ENCODE results near the gene TEAD4.

TEAD4 gene

GRCh38 chr12:3003357-3003992, 44.3 kb downstream of the TEAD4 start:
- no peak for DNase-seq

GRCh38 chr12:3004655-3005565, 45.7 kb downstream of the TEAD4 start:
- peak; percentile 9 for DNase-seq

- DNase-seq, result no peak
Measured at GRCh38 chr12:3005736-3006135, 46.5 kb downstream of the TEAD4 start.

- no peak for DNase-seq
Measured at GRCh38 chr12:3009780-3010179, 50.6 kb downstream of the TEAD4 start.

- no peak for DNase-seq
Measured at GRCh38 chr12:3010214-3010930, 51.2 kb downstream of the TEAD4 start.

- DNase-seq, result no peak
Measured at GRCh38 chr12:3012786-3013185, 53.6 kb downstream of the TEAD4 start.

GRCh38 chr12:3014641-3015040, 55.4 kb downstream of the TEAD4 start:
- peak; percentile 13 for DNase-seq

GRCh38 chr12:3015356-3015755, 56.2 kb downstream of the TEAD4 start:
- DNase-seq, result no peak

GRCh38 chr12:3016191-3016590, 57.0 kb downstream of the TEAD4 start:
- no peak for DNase-seq

GRCh38 chr12:3017281-3017680, 58.1 kb downstream of the TEAD4 start:
- no peak for DNase-seq

GRCh38 chr12:3018284-3019004, 59.2 kb downstream of the TEAD4 start:
- no peak for DNase-seq

- no peak for DNase-seq
Measured at GRCh38 chr12:3019005-3019680, 59.9 kb downstream of the TEAD4 start.

- no peak for DNase-seq
Measured at GRCh38 chr12:3020399-3020798, 61.2 kb downstream of the TEAD4 start.

- DNase-seq, result no peak
Measured at GRCh38 chr12:3020850-3021435, 61.7 kb downstream of the TEAD4 start.

GRCh38 chr12:3022411-3022810, 63.2 kb downstream of the TEAD4 start:
- DNase-seq, result no peak

GRCh38 chr12:3022961-3023360, 63.8 kb downstream of the TEAD4 start:
- DNase-seq, result no peak

GRCh38 chr12:3028108-3028507, 68.9 kb downstream of the TEAD4 start:
- DNase-seq, result no peak

GRCh38 chr12:3030821-3031429, 71.7 kb downstream of the TEAD4 start:
- DNase-seq, result no peak

GRCh38 chr12:3032161-3032560, 73.0 kb downstream of the TEAD4 start:
- no peak for DNase-seq

- DNase-seq, result no peak
Measured at GRCh38 chr12:3032770-3033538, 73.8 kb downstream of the TEAD4 start.

- no peak for DNase-seq
Measured at GRCh38 chr12:3033539-3033867, 74.3 kb downstream of the TEAD4 start.
